ENCODE data around the gene RANBP10. TPM values are rescaled to one million over a fixed set of nuclear protein-coding genes. Genes with fewer than 3 reads are reported as not detected.

The RANBP10 gene
- total RNA-seq, 1 donor from 2014 or later: 11.4 TPM

GRCh38 chr16:67726106-67727034, 80.0 kb downstream of the RANBP10 start:
- H3K27ac Mint-ChIP-seq: no peak overlapping the region

GRCh38 chr16:67723911-67724305, 82.5 kb downstream of the RANBP10 start:
- H3K36me3 ChIP-seq: no peaks in the 10 kb centered on the region
- no peaks in the 10 kb centered on the region for H3K9me3 ChIP-seq (ENCODE audit: low read depth)
- Mint-ChIP-seq H3K4me1 (peaks cover 8% of the 10 kb centered on the region), H3K9me3 (no peaks in the 10 kb centered on the region), H3K27ac (no peak overlapping the region), H3K4me3 (no peak overlapping the region), H3K36me3 (peaks cover 3% of the 10 kb centered on the region), H3K27me3 (ENCODE audit: insufficient read depth, low read depth) (peaks cover 4% of the 10 kb centered on the region)
- no peaks in the 10 kb centered on the region for H3K4me1 ChIP-seq
- H3K79me2 ChIP-seq (ENCODE audit: low read depth): no peaks in the 10 kb centered on the region
- no peak for TF ChIP-seq EZH2 (IDR thresholded peaks at IDR 0.05)
- no peak for TF ChIP-seq EZH2phosphoT487 (IDR thresholded peaks at IDR 0.05)
- TF ChIP-seq CTCF (IDR thresholded peaks at IDR 0.05): no peak
- no peak overlapping the region for H3K4me3 ChIP-seq
- H3K27ac ChIP-seq: no peak overlapping the region
- H3F3A ChIP-seq (ENCODE audit: low read depth): peaks cover 12% of the 10 kb centered on the region
- DNase-seq (ENCODE audit: low spot score): no peak
- no peak overlapping the region for H3K9ac ChIP-seq
- H2AFZ ChIP-seq (replicated peaks): no peak overlapping the region
- no peak overlapping the region for H3K4me2 ChIP-seq
- no peaks in the 10 kb centered on the region for H3K27me3 ChIP-seq
- H4K20me1 ChIP-seq (ENCODE audit: low read depth): no peaks in the 10 kb centered on the region

More at GRCh38 chr16:67726106-67727034, 80.0 kb downstream of the RANBP10 start:
- peaks cover 6% of the 10 kb centered on the region for H3K36me3 Mint-ChIP-seq
- no peak overlapping the region for H3K4me2 ChIP-seq
- no peaks in the 10 kb centered on the region for H3K4me1 ChIP-seq
- H3K27ac ChIP-seq: no peak overlapping the region
- H3K9ac ChIP-seq: no peak overlapping the region
- no peak overlapping the region for H3K4me3 Mint-ChIP-seq
- H3K9me3 Mint-ChIP-seq: no peaks in the 10 kb centered on the region
- no peaks in the 10 kb centered on the region for H3K27me3 ChIP-seq
- no peak overlapping the region for H2AFZ ChIP-seq (replicated peaks)
- H3F3A ChIP-seq (ENCODE audit: low read depth): peaks cover under 1% of the 10 kb centered on the region
- H4K20me1 ChIP-seq (ENCODE audit: low read depth): no peaks in the 10 kb centered on the region
- no peak overlapping the region for H3K4me3 ChIP-seq
- no peaks in the 10 kb centered on the region for H3K36me3 ChIP-seq
- peaks cover 4% of the 10 kb centered on the region for H3K27me3 Mint-ChIP-seq (ENCODE audit: insufficient read depth, low read depth)
- no peaks in the 10 kb centered on the region for H3K9me3 ChIP-seq (ENCODE audit: low read depth)
- no peaks in the 10 kb centered on the region for H3K79me2 ChIP-seq (ENCODE audit: low read depth)
- DNase-seq (ENCODE audit: low spot score): no peak
- no peak for TF ChIP-seq EZH2 (IDR thresholded peaks at IDR 0.05)
- H3K4me1 Mint-ChIP-seq: no peaks in the 10 kb centered on the region

- Histone ChIP-seq H3K4me2 (no peak overlapping the region), H3K9ac (no peak overlapping the region), H3K4me3 (no peak overlapping the region), H3F3A (ENCODE audit: low read depth) (peaks cover 12% of the 10 kb centered on the region), H3K36me3 (no peaks in the 10 kb centered on the region), H3K79me2 (ENCODE audit: low read depth) (peaks cover 5% of the 10 kb centered on the region), H4K20me1 (ENCODE audit: low read depth) (no peaks in the 10 kb centered on the region), H3K27ac (no peak overlapping the region), H3K9me3 (ENCODE audit: low read depth) (no peaks in the 10 kb centered on the region), H3K27me3 (no peaks in the 10 kb centered on the region), H3K4me1 (peaks cover under 1% of the 10 kb centered on the region), H2AFZ (replicated peaks) (no peak overlapping the region)
- Mint-ChIP-seq H3K27me3 (ENCODE audit: insufficient read depth, low read depth) (peaks cover 4% of the 10 kb centered on the region), H3K4me1 (peaks cover 12% of the 10 kb centered on the region), H3K36me3 (peaks cover 3% of the 10 kb centered on the region), H3K9me3 (no peaks in the 10 kb centered on the region), H3K27ac (peak overlapping the region; percentile 72), H3K4me3 (no peak overlapping the region)
- no peak for DNase-seq (ENCODE audit: low spot score)
- TF ChIP-seq EZH2 (IDR thresholded peaks at IDR 0.05): no peak
- TF ChIP-seq EZH2phosphoT487 (IDR thresholded peaks at IDR 0.05): no peak
- TF ChIP-seq CTCF (IDR thresholded peaks at IDR 0.05): no peak
Measured at GRCh38 chr16:67723151-67723910, 83.0 kb downstream of the RANBP10 start.
